ENCODE measurements around the gene ENTHD1.

ENTHD1 gene

GRCh38 chr22:39889924-39890323, 3.6 kb downstream of the ENTHD1 start (continued):
- TF ChIP-seq ZNF354C (tag by site-specific recombination; IDR thresholded peaks at IDR 0.05; ENCODE audit: borderline replicate concordance, low read depth) (0 out of 2 replicates have a peak, but pooled peaks have one; percentile 50), REST (tag by site-specific recombination; IDR thresholded peaks at IDR 0.05) (peak; percentile 69), ZNF514 (tag by site-specific recombination; IDR thresholded peaks at IDR 0.05) (peak; percentile 46; the same call in 1 of the 2 replicates), ZXDB (tag by site-specific recombination; IDR thresholded peaks at IDR 0.05) (peak; percentile 62), AEBP2 (tag by site-specific recombination; IDR thresholded peaks at IDR 0.05; ENCODE audit: borderline replicate concordance) (peak; percentile 87; the same call in 1 of the 2 replicates), ZNF654 (tag by site-specific recombination; IDR thresholded peaks at IDR 0.05; ENCODE audit: low read depth) (peak; percentile 37), ZNF664 (tag by site-specific recombination; IDR thresholded peaks at IDR 0.05) (peak; percentile 56; the same call in 1 of the 2 replicates), ZNF138 (tag by site-specific recombination; IDR thresholded peaks at IDR 0.05; ENCODE audit: borderline replicate concordance) (0 out of 2 replicates have a peak, but pooled peaks have one; percentile 76), ZNF629 (tag by site-specific recombination; IDR thresholded peaks at IDR 0.05) (peak; percentile 34; the same call in 1 of the 2 replicates), ZNF426 (tag by site-specific recombination; IDR thresholded peaks at IDR 0.05) (peak; percentile 93), GLI2 (tag by site-specific recombination; IDR thresholded peaks at IDR 0.05; ENCODE audit: borderline replicate concordance, low read depth) (peak; percentile 47; the same call in 1 of the 2 replicates), ZNF555 (tag by site-specific recombination; conservative IDR thresholded peaks at IDR 0.05) (peak; percentile 93), ZNF558 (tag by site-specific recombination; IDR thresholded peaks at IDR 0.05) (peak; percentile 51; the same call in 1 of the 2 replicates), ZNF623 (tag by site-specific recombination; IDR thresholded peaks at IDR 0.05) (peak; percentile 82), ZNF266 (tag by site-specific recombination; IDR thresholded peaks at IDR 0.05; ENCODE audit: low read depth) (peak; percentile 79), ZNF510 (tag by site-specific recombination; IDR thresholded peaks at IDR 0.05; ENCODE audit: insufficient replicate concordance) (peak; percentile 82), ZBTB8A (tag by site-specific recombination; IDR thresholded peaks at IDR 0.05) (peak; percentile 72), ZNF529 (tag by site-specific recombination; IDR thresholded peaks at IDR 0.05; ENCODE audit: insufficient replicate concordance) (peak; percentile 37)

- H3K4me3 ChIP-seq (ENCODE audit: low read depth, low read length): no peak overlapping the region
- no peaks in the 10 kb centered on the region for H3K4me1 ChIP-seq (ENCODE audit: control insufficient read depth, insufficient read depth, low read length)
- H3K36me3 ChIP-seq (ENCODE audit: control insufficient read depth in 2 of 2, insufficient read depth in 1 of 2, low read length in 2 of 2): no peaks in the 10 kb centered on the region
- POLR2A ChIA-PET: no interaction called here
- CTCF ChIA-PET: interaction anchor here (1.4 kb wide), 1 partner anchor 17 kb away, joined by 3 read pairs; no protein-coding TSS in a partner anchor
- no peak overlapping the region for H3K27ac ChIP-seq (ENCODE audit: extremely low read depth, low read depth, low read length)
- H3K9me3 ChIP-seq (ENCODE audit: control insufficient read depth, insufficient read depth, low read depth, low read length): no peaks in the 10 kb centered on the region
- TF ChIP-seq PRDM6 (tag by site-specific recombination; IDR thresholded peaks at IDR 0.05): 0 out of 2 replicates have a peak, but pooled peaks have one; percentile 24
- TF ChIP-seq ZNF155 (tag by site-specific recombination; IDR thresholded peaks at IDR 0.05): no peak
Measured at GRCh38 chr22:39883057-39883456, 10.5 kb downstream of the ENTHD1 start.
